ENCODE results near the gene XYLT1. TPM values are rescaled to one million over a fixed set of nuclear protein-coding genes. Genes with fewer than 3 reads are reported as not detected.

Gene XYLT1
- total and polyA plus RNA-seq, 10 of the 15 experiments (the other 5 are each of a cell fraction or from before 2014, with no cell fraction given), result 0.88 to 14.8 (median 5.8) TPM

GRCh38 chr16:17457997-17458396 is 12.8 kb downstream of the XYLT1 start:
- ChIA-PET POLR2A (interaction anchor here (0.6 to 1.2 kb wide), 2 partner anchors 18 to 210 kb away, joined by 3 read pairs; no protein-coding TSS in a partner anchor), RAD21 (ENCODE audit: unreplicated experiment) (interaction anchor here (2.5 kb wide), 1 partner anchor 10 kb away, joined by 7 read pairs; no protein-coding TSS in a partner anchor), SMC1A (ENCODE audit: uncharacterized antibody, unreplicated experiment) (interaction anchor here (1.4 to 5.4 kb wide), 3 partner anchors 10 to 80 kb away, joined by 6 to 27 read pairs (median 17); no protein-coding TSS in a partner anchor), CTCF (interaction anchor here (0.8 to 1.9 kb wide), 3 partner anchors 10 to 156 kb away, joined by 3 to 10 read pairs (median 4); no protein-coding TSS in a partner anchor)
- no peak for FAIRE-seq
- Histone ChIP-seq H3K4me3 (no peak overlapping the region), H3K4me2 (ENCODE audit: control insufficient read depth, insufficient read depth) (no peak overlapping the region), H3K4me1 (ENCODE audit: control insufficient read depth, insufficient read depth, low read length) (peaks cover 33% of the 10 kb centered on the region), H3K27ac (ENCODE audit: control insufficient read depth, insufficient read depth) (no peak overlapping the region), H3K9ac (ENCODE audit: control insufficient read depth, insufficient read depth, low read length) (no peak overlapping the region), H4K20me1 (ENCODE audit: control insufficient read depth, insufficient read depth) (no peaks in the 10 kb centered on the region), H2AFZ (ENCODE audit: control insufficient read depth, low read depth, low read length) (no peak overlapping the region), H3K27me3 (replicated peaks in 1 of 2; ENCODE audit: control insufficient read depth in 2 of 2, insufficient read depth in 2 of 2, low read length in 1 of 2) (no peaks in the 10 kb centered on the region), H3K79me2 (ENCODE audit: control insufficient read depth, insufficient read depth, low read length) (no peaks in the 10 kb centered on the region; the same call in 1 of the 2 replicates), H3K36me3 (ENCODE audit: control insufficient read depth in 2 of 2, insufficient read depth in 2 of 2, low read length in 1 of 2) (no peaks in the 10 kb centered on the region; a peak in 2 of 4 replicates), H3K9me3 (replicated peaks; ENCODE audit: control insufficient read depth, insufficient read depth, low read length) (no peaks in the 10 kb centered on the region; the same call in 2 of the 3 replicates)
- 80% methylated on average over 8 of the region's 8 CpGs for WGBS (ENCODE audit: insufficient coverage, insufficient replicate concordance, low lambda C conversion rate, missing lambda C conversion rate)
- in situ Hi-C loops (cut with MboI) (no loop called here), intact Hi-C loops (cut with micrococcal nuclease; ENCODE audit: unreplicated experiment) (no loop called here)
- no peak for TF ChIP-seq NR2C1 (IDR thresholded peaks at IDR 0.05)
- TF ChIP-seq ATF2 (IDR thresholded peaks at IDR 0.05; ENCODE audit: low read length), result no peak
- TF ChIP-seq JUND (IDR thresholded peaks at IDR 0.05; ENCODE audit: low read depth, low read length), result no peak
- TF ChIP-seq ESRRA (IDR thresholded peaks at IDR 0.05; ENCODE audit: low read length), result no peak
- TF ChIP-seq, protein P1, sequence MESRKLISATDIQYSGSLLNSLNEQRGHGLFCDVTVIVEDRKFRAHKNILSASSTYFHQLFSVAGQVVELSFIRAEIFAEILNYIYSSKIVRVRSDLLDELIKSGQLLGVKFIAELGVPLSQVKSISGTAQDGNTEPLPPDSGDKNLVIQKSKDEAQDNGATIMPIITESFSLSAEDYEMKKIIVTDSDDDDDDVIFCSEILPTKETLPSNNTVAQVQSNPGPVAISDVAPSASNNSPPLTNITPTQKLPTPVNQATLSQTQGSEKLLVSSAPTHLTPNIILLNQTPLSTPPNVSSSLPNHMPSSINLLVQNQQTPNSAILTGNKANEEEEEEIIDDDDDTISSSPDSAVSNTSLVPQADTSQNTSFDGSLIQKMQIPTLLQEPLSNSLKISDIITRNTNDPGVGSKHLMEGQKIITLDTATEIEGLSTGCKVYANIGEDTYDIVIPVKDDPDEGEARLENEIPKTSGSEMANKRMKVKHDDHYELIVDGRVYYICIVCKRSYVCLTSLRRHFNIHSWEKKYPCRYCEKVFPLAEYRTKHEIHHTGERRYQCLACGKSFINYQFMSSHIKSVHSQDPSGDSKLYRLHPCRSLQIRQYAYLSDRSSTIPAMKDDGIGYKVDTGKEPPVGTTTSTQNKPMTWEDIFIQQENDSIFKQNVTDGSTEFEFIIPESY (IDR thresholded peaks at IDR 0.05), result no peak
- TF ChIP-seq BHLHE40 (IDR thresholded peaks at IDR 0.05; ENCODE audit: borderline replicate concordance in 1 of 2, low read depth in 2 of 2, low read length in 1 of 2), result no peak
- TF ChIP-seq MTA2 (IDR thresholded peaks at IDR 0.05; ENCODE audit: low read depth), result no peak
- no peak for TF ChIP-seq TBL1XR1 (IDR thresholded peaks at IDR 0.05; ENCODE audit: low read depth, low read length)
- TF ChIP-seq RAD51 (IDR thresholded peaks at IDR 0.05), result no peak
- no peak for TF ChIP-seq RUNX3 (IDR thresholded peaks at IDR 0.05; ENCODE audit: low read length)
- no peak for TF ChIP-seq ATF7 (IDR thresholded peaks at IDR 0.05; ENCODE audit: low read depth)
- no peak for TF ChIP-seq MYB (IDR thresholded peaks at IDR 0.05; ENCODE audit: borderline replicate concordance, low read depth, low read length)
- no peak for TF ChIP-seq STAT3 (IDR thresholded peaks at IDR 0.05; ENCODE audit: low read depth, low read length)
- no peak for TF ChIP-seq POLR2A (IDR thresholded peaks at IDR 0.05; ENCODE audit: low read depth, low read length)
- DNase-seq (ENCODE audit: low read depth, low spot score), result no peak
- ATAC-seq, result no peak
- no TSS peak for BruUV-seq (replicated peaks)

All from GM12878 (cell line).